Activated CD4-positive, alpha-beta T cell treated with anti-CD3 and anti-CD28 coated beads for 36 hours (primary cell): ENCODE results near the gene MAPK8IP1. TPM values are rescaled to one million over a fixed set of nuclear protein-coding genes. Genes with fewer than 3 reads are reported as not detected.

ENCODE experiments used
- ATAC-seq: fragments of 200-7000 bp; cut with Tn5 transposase; one replicate; pipeline ENCODE4 v1.10.0; 2021; ENCODE audit warnings: mild to moderate bottlenecking, moderate library complexity
- CTCF ChIA-PET: fragments of 350-600 bp; sonication (Branson Sonifier 250); formaldehyde crosslinking; loops from one replicate; lab custom pipeline; 2021; ENCODE audit warnings: antibody characterized with exemption; lab: Charles Lee
- POLR2A ChIA-PET: fragments of 350-600 bp; sonication (Branson Sonifier 250); formaldehyde crosslinking; loops from one replicate; lab custom pipeline; 2021; ENCODE audit warnings: antibody characterized with exemption, inconsistent platforms; lab: Charles Lee
- DNase-seq: peaks from one replicate; pipeline ENCODE4 v3.0.0-alpha.2; 2020
- H3K27ac Mint-ChIP-seq: one replicate; pipeline ENCODE4 v1.8.0; 2021; ENCODE audit warnings: mixed read lengths
- H3K27me3 Mint-ChIP-seq: one replicate; pipeline ENCODE4 v1.8.0; 2021; ENCODE audit warnings: mixed read lengths
- H3K36me3 Mint-ChIP-seq: one replicate; pipeline ENCODE4 v1.8.0; 2021; ENCODE audit warnings: low read depth, mixed read lengths
- H3K4me1 Mint-ChIP-seq: one replicate; pipeline ENCODE4 v1.8.0; 2021; ENCODE audit warnings: mixed read lengths
- H3K4me3 Mint-ChIP-seq: one replicate; pipeline ENCODE4 v1.8.0; 2021; ENCODE audit warnings: mild to moderate bottlenecking, moderate library complexity, mixed read lengths
- H3K9me3 Mint-ChIP-seq: one replicate; pipeline ENCODE4 v1.8.0; 2021; ENCODE audit warnings: low read depth, mixed read lengths
- intact Hi-C, 2 experiments: fragments of 100-400 bp; cut with DNase I in 1 of 2; cut with micrococcal nuclease in 1 of 2; formaldehyde crosslinking; loops; one replicate each; pipeline versions ENCODE4 v1.14.2 to v1.15.1; 2022 to 2024; cut with DNase I, micrococcal nuclease
- total RNA-seq, 2 experiments: library from RNA; stranded (reverse); gene quantifications; one replicate each; pipeline ENCODE4 v1.2.3, GENCODE V29; 2021

MAPK8IP1 gene
- total RNA-seq, 2 experiments from 2014 or later, result 0.37 to 0.39 TPM

DNA sequence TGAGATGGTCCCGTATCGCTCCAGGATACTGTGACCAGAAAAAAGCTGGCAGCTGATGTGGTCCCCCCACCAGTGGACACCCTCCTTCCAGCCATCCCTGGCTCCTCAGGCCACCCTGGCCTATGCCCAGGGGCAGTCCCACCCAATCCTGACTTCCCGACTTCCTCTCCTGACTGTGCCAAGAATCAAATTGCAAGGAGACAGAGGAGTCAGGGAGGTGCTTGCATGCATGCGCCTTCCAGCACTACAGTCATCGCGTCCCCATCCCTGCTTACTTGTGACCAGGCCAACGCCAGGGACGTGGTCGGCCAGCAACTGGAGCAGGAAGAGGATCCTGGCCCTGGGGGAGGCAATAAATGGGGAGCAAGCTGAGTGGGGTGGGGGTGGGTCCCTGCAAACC is 25.2 kb downstream of the MAPK8IP1 start:
- no peak overlapping the region for H3K4me3 Mint-ChIP-seq
- no peak for ATAC-seq
- intact Hi-C loops, result loop anchor here in 1 of 2 experiments (10.0 kb wide), 1 partner anchor 1346 kb away; the partner anchor contains the start of gene CD82
- H3K36me3 Mint-ChIP-seq, result peaks cover 7% of the 10 kb centered on the region
- no peak for DNase-seq
- POLR2A ChIA-PET, result no interaction called here
- no peaks in the 10 kb centered on the region for H3K27me3 Mint-ChIP-seq
- no peak overlapping the region for H3K27ac Mint-ChIP-seq
- H3K9me3 Mint-ChIP-seq, result no peaks in the 10 kb centered on the region
- H3K4me1 Mint-ChIP-seq, result peaks cover 6% of the 10 kb centered on the region
- CTCF ChIA-PET, result interaction anchor here (0.6 kb wide), 2 partner anchors 55 to 332 kb away, joined by 3 to 5 read pairs; no protein-coding TSS in a partner anchor

DNA sequence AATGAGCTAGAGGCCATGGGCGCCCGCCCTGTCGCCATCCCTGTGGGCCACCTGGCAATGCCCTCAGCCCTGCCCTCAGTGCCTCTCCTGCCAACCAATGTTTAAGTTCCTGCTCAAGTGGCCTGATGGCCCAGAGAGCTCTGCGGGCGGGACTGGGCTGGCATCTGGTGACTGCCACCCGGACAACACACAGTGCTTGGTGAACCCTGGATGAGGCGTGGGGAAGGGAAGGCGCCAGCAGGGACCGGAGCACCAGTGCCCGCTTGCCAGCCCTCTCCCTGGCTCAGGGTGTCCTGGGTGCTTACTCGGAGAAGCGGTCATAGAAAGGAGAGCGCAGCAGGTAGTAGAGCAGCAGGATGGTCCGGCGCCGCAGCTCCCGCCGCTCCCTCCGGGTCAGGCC is 28.1 kb downstream of the MAPK8IP1 start:
- Mint-ChIP-seq H3K4me1 (peaks cover 17% of the 10 kb centered on the region), H3K27ac (no peak overlapping the region), H3K9me3 (no peaks in the 10 kb centered on the region), H3K27me3 (no peaks in the 10 kb centered on the region), H3K4me3 (no peak overlapping the region), H3K36me3 (peaks cover 10% of the 10 kb centered on the region)
- intact Hi-C loops, result loop anchor here in 1 of 2 experiments (10.0 kb wide), 1 partner anchor 1349 kb away; the partner anchor contains the start of gene CD82
- CTCF ChIA-PET, result no interaction called here
- DNase-seq (no peak), ATAC-seq (no peak)
- POLR2A ChIA-PET, result no interaction called here

DNA sequence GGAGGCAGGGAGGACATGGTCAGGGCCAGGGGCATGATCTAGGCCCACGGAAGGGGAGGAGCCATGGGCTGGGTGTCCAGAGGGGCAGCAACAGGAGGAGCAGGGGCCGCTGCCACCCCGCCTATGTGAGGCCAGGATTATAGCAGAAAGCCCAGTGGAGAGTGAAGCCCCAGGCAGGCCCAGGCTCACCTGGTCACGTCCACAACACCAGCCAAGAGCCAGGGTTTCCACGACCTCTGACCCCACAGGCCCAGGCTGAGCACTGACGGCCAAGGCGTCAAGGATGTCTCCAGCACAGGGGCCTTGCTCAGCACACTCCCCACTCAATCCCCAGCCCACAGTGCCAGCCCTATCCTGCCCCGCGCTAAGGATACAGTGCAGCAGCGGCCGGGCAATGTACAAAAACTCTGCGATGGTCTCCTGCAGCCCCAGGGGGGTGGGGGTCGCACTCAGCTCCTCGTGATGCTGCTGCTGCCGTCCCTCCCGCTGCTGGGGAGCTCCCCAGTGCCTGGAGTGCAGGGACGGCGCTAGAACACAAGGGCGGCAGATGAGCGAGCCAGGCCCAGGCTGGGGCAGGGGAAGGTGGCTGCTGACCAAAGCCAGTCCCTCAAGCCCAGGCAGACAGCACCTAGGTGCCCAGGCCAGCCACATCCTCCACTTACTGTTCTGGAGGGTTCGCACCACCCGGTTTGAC is 28.6 kb downstream of the MAPK8IP1 start:
- Mint-ChIP-seq H3K36me3 (peaks cover 10% of the 10 kb centered on the region), H3K4me3 (no peak overlapping the region), H3K9me3 (no peaks in the 10 kb centered on the region), H3K27me3 (no peaks in the 10 kb centered on the region), H3K4me1 (peaks cover 23% of the 10 kb centered on the region), H3K27ac (no peak overlapping the region)
- ChIA-PET CTCF (interaction anchor here (0.7 kb wide), 1 partner anchor 622 kb away, joined by 3 read pairs; no protein-coding TSS in a partner anchor), POLR2A (no interaction called here)
- no peak for ATAC-seq
- intact Hi-C loops, result loop anchor here in 1 of 2 experiments (10.0 kb wide), 1 partner anchor 1349 kb away; the partner anchor contains the start of gene CD82
- no peak for DNase-seq

DNA sequence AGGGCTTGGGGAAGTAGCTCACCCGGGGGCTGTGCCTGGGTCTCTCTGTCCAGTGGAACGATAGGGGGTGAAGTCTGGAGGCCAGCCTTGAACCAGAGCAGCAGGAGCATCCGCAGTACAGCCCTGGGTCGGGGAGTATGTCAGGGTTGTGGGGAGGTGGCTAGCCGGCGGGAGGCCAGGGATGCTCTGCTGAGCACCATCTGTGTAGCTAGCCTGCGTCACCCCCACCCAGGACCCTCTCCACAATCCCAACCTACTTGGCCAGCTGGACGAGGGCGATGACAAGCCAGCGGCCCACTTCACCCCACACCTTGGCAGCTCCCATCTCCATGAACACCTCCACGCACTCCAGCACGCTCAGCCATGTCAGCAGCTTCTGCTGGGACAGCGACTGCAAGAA is 30.0 kb downstream of the MAPK8IP1 start:
- Mint-ChIP-seq H3K4me1 (peaks cover 28% of the 10 kb centered on the region), H3K27me3 (no peaks in the 10 kb centered on the region), H3K9me3 (no peaks in the 10 kb centered on the region), H3K4me3 (no peak overlapping the region), H3K27ac (no peak overlapping the region), H3K36me3 (peaks cover 9% of the 10 kb centered on the region)
- ATAC-seq (no peak), DNase-seq (no peak)
- ChIA-PET POLR2A (interaction anchor here (0.6 kb wide), 1 partner anchor 68 kb away, joined by 3 read pairs; no protein-coding TSS in a partner anchor), CTCF (interaction anchor here (0.6 kb wide), 1 partner anchor 805 kb away, joined by 3 read pairs; no protein-coding TSS in a partner anchor)
- intact Hi-C loops, result loop anchor here (5.0 to 10.0 kb wide), 6 partner anchors 202 to 1852 kb away; partner anchors contain the start of genes ARFGAP2 (in 1 of the 2), CD82 (in 1 of the 2), CKAP5 (in 1 of the 2) and FNBP4 (in 1 of the 2)

DNA sequence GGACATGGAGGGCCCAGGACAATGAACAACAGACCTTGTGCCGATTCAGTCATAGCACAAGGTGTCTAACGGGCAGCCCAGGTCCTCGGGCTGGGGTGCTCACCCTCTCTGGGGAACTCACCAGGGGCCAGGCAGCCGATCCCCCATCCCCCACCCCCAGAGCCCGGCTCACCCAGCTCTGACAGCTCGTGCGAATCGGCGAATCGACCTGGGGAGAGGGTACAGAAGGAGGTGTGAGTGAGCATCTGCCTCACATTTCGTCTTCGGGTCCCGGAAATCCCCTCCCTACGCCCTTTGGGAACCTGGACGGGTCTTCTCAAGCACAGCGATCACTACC is 31.8 kb downstream of the MAPK8IP1 start:
- DNase-seq (peak; percentile 56), ATAC-seq (no peak)
- Mint-ChIP-seq H3K9me3 (no peaks in the 10 kb centered on the region), H3K4me3 (peak overlapping the region; percentile 96), H3K27me3 (peaks cover 3% of the 10 kb centered on the region), H3K4me1 (peaks cover 31% of the 10 kb centered on the region), H3K27ac (peak overlapping the region; percentile 95), H3K36me3 (peaks cover 6% of the 10 kb centered on the region)
- intact Hi-C loops, result loop anchor here (1.0 to 10.0 kb wide), 9 partner anchors 74 to 1850 kb away; partner anchors contain the start of genes ARFGAP2 (in 1 of the 2), CD82 (in 1 of the 2), CKAP5 (in 1 of the 2) and FNBP4 (in 1 of the 2)
- ChIA-PET CTCF (interaction anchor here (0.7 to 1.1 kb wide), 3 partner anchors 47 to 473 kb away, joined by 4 to 5 read pairs (median 4); no protein-coding TSS in a partner anchor), POLR2A (interaction anchor here (1.0 to 1.4 kb wide), 3 partner anchors 70 to 326 kb away, joined by 3 to 8 read pairs (median 7); partner anchors contain the start of genes CRY2 and SLC35C1)

DNA sequence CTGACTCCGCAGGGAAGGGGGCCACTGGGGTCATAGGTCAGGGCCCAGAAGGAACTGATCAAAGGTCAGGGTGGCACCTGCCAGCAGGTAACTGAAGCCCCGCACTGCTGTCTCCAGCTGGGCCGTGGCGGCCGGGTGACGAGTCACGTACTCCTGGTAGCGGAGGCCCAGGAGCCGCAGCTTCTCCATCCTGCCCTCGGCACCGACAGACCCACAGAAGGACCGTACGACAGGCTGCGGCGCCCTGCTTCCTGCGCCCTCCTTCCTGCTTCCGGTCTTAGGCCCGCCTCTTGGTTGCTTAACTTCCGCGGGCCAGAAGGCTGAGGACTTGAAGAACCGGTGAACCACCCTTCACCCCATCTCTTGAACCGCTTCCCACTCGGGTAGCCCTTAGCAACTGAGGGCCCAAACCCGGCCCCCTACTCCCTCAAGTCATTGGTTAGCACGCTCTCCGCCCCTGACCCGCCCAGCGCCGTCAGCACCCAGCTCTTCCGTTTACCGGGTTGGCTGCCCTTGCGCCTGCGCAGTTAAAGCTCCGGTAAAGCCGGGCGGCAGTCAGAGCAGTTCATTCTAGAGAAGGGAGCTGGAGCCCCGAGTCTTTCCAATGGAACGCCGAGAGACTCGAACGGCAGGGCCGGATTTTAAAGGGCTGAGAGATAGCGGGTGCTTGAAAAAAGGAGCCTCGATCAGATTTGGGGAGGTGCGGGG is 32.3 kb downstream of the MAPK8IP1 start, which contains the start of gene PEX16:
PEX16 (minus strand) TSS at position 255 of the 708 bp plus-strand sequence; CDS start at position 189, 66 bp downstream.
- Mint-ChIP-seq H3K27me3 (peaks cover 3% of the 10 kb centered on the region), H3K4me1 (peaks cover 31% of the 10 kb centered on the region), H3K27ac (peak within 1 kb of the TSS; percentile 95), H3K4me3 (peak within 1 kb of the TSS; percentile 96), H3K9me3 (no peaks in the 10 kb centered on the region), H3K36me3 (peaks cover 6% of the 10 kb centered on the region)
- DNase-seq, result peak; percentile 97
- ATAC-seq, result peak; percentile 94
- CTCF ChIA-PET, result interaction anchor here (0.7 to 1.1 kb wide), 5 partner anchors 46 to 473 kb away, joined by 3 to 5 read pairs (median 4); no protein-coding TSS in a partner anchor
- POLR2A ChIA-PET, result interaction anchor here (0.6 to 1.4 kb wide), 4 partner anchors 71 to 493 kb away, joined by 3 to 8 read pairs (median 5); partner anchors contain the start of genes CRY2 and SLC35C1
- intact Hi-C loops, result loop anchor here (1.0 to 10.0 kb wide), 18 partner anchors 18 to 1850 kb away; partner anchors contain the start of genes CRY2 (in 2 of the 2), SLC35C1 (in 2 of the 2), ARFGAP2 (in 1 of the 2) and ARHGAP1 (in 1 of the 2)

DNA sequence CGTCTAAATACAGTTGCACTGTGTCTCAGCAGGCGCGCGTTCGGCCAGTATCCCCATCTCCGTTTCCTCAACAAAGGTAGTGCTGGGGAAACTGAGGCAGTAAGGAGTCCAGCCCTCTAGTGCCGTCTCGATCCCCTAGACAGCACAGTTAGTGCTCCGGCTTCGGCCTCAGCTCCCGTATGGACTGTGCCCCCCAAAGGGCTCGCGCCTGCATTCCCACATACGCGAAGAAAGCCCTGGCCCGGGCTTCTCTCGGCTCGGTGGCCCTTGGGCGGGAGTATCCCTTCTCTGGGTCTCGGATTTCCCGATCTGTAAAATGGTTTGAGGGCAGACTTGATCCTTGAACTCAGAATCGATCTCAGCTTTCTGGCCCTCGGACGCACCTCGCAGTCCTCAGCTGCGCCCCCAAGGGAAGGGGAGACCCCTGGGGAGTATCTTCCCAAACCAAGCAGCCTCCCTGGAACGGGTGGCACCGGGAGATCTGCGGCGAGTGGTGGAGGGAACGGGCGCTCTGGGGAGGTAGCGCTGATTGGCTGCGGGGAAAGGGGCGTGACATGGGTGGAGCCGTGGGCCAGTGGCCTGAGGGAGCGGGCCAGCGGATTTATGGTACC is 33.0 kb downstream of the MAPK8IP1 start:
- Mint-ChIP-seq H3K9me3 (no peaks in the 10 kb centered on the region), H3K36me3 (peaks cover 6% of the 10 kb centered on the region), H3K27me3 (peaks cover 6% of the 10 kb centered on the region), H3K4me1 (peaks cover 34% of the 10 kb centered on the region), H3K27ac (peak overlapping the region; percentile 95), H3K4me3 (peak overlapping the region; percentile 96)
- ChIA-PET POLR2A (interaction anchor here (0.6 to 1.4 kb wide), 4 partner anchors 71 to 492 kb away, joined by 3 to 8 read pairs (median 5); partner anchors contain the start of genes CRY2 and SLC35C1), CTCF (interaction anchor here (0.7 to 1.1 kb wide), 6 partner anchors 46 to 472 kb away, joined by 3 to 5 read pairs (median 4); no protein-coding TSS in a partner anchor)
- ATAC-seq (peak; percentile 28), DNase-seq (peak; percentile 81)
- intact Hi-C loops, result loop anchor here (1.0 to 10.0 kb wide), 17 partner anchors 19 to 1849 kb away; partner anchors contain the start of genes CRY2 (in 2 of the 2), ARFGAP2 (in 1 of the 2), ARHGAP1 (in 1 of the 2) and ATG13 (in 1 of the 2)

DNA sequence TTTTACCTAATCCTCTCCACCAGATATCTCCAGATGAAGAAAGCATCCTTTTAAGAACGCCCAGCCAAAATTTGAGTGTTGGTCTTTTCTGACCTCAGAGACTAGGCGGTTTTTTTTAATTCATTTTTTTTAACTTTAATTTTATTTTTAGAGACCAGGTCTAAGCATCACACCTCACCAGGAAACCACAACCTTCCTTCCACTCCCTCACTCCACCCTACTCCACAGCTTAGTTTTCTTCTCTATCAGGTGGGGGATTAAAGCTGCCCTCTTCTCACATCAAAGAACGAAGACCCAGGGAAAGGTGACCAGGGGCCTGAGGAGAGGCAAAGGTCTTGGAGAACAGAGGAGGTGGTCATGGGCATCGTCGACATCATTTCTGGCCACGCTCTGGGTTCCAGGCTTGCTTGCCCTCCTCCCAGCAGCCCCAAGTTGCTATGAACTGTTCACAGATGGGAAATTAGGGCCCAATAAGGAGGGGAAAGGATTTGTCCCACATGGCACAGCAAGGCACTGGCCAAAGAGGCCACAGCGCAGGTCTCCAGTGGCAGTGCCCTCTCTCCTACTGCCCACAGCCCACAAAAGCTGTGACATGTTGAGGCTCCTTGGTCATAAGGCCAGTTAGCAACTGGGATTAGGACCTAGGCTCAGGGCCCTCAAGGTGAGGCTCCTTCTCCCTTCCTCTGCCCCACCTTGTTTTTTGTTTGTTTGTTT is 33.7 kb downstream of the MAPK8IP1 start:
- Mint-ChIP-seq H3K27me3 (peaks cover 7% of the 10 kb centered on the region), H3K4me1 (peaks cover 34% of the 10 kb centered on the region), H3K4me3 (peak overlapping the region; percentile 96), H3K36me3 (peaks cover 6% of the 10 kb centered on the region), H3K9me3 (no peaks in the 10 kb centered on the region), H3K27ac (peak overlapping the region; percentile 95)
- intact Hi-C loops, result loop anchor here (1.0 to 10.0 kb wide), 17 partner anchors 20 to 1848 kb away; partner anchors contain the start of genes CRY2 (in 2 of the 2), ARFGAP2 (in 1 of the 2), ARHGAP1 (in 1 of the 2) and ATG13 (in 1 of the 2)
- DNase-seq, result no peak
- no peak for ATAC-seq
- ChIA-PET CTCF (interaction anchor here (0.7 to 1.1 kb wide), 2 partner anchors 75 to 435 kb away, joined by 3 to 4 read pairs; no protein-coding TSS in a partner anchor), POLR2A (interaction anchor here (0.6 to 1.4 kb wide), 2 partner anchors 72 kb away, joined by 3 to 8 read pairs; partner anchors contain the start of gene CRY2)

DNA sequence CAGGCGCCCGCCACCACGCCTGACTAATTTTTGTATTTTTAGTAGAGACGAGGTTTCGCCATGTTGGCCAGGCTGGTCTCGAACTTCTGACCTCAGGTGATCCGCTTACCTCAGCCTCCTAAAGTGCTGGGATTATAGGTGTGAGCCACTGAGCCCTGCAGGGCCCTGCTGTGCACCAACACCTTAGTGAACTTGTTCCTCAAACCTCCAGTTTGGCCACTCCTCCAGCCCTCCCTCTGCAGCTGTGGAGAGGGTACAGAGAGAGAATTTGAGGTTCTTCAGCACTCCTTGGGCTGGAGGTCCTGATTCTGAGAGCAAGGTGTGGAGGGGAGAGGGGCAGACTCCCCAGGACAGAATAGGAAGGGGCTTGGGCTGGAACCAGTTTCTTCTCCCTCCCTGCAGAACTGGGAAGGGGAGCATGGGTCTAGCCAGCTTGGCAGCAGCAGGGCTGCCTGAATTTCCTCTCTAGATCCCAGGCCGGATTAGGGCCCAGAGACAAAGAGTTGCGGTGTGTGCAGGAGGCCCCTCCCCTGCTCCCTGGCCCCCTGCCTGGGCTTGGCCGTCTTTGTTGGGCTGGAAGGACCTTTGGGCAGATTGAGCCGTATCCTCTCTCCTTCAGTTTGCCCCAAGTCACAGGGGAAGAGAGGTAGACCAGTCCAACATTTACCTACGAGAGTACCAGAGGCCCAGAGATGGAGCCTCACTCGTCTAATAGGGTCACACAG is 34.5 kb downstream of the MAPK8IP1 start:
- ChIA-PET CTCF (no interaction called here), POLR2A (interaction anchor here (0.6 kb wide), 1 partner anchor 73 kb away, joined by 3 read pairs; no protein-coding TSS in a partner anchor)
- ATAC-seq (no peak), DNase-seq (no peak)
- no peak overlapping the region for H3K27ac Mint-ChIP-seq
- intact Hi-C loops, result loop anchor here (2.0 to 10.0 kb wide), 7 partner anchors 197 to 1847 kb away; partner anchors contain the start of genes ARFGAP2 (in 1 of the 2), CD82 (in 1 of the 2), CKAP5 (in 1 of the 2) and CSTPP1 (in 1 of the 2)
- peaks cover 34% of the 10 kb centered on the region for H3K4me1 Mint-ChIP-seq
- H3K36me3 Mint-ChIP-seq, result peaks cover 3% of the 10 kb centered on the region
- H3K9me3 Mint-ChIP-seq, result no peaks in the 10 kb centered on the region
- H3K27me3 Mint-ChIP-seq, result peaks cover 10% of the 10 kb centered on the region
- no peak overlapping the region for H3K4me3 Mint-ChIP-seq
